ENCODE data around the gene PACS2.
A peak's percentile ranks its signal among the peaks of the same experiment; 100 is the strongest.

The PACS2 gene

GRCh38 chr14:105328678-105329390 is 14.3 kb downstream of the PACS2 start:
- H3K36me3 ChIP-seq (ENCODE audit: insufficient read depth, low read length): no peaks in the 10 kb centered on the region
- H3F3A ChIP-seq (ENCODE audit: low read depth): no peaks in the 10 kb centered on the region
- H3K4me1 ChIP-seq (ENCODE audit: insufficient read depth, low read length, poor library complexity, severe bottlenecking): peaks cover 23% of the 10 kb centered on the region
- no peak for TF ChIP-seq EZH2phosphoT487 (IDR thresholded peaks at IDR 0.05; ENCODE audit: borderline replicate concordance)
- no peak for TF ChIP-seq CTCF (conservative IDR thresholded peaks at IDR 0.05; ENCODE audit: low read length)
- H3K9me2 ChIP-seq (replicated peaks; ENCODE audit: low read depth, low read length): no peaks in the 10 kb centered on the region
- H3K9ac ChIP-seq (ENCODE audit: low read depth, low read length, poor library complexity, severe bottlenecking): no peak overlapping the region
- H4K20me1 ChIP-seq (ENCODE audit: insufficient read depth, low read length, poor library complexity, severe bottlenecking): peaks cover 12% of the 10 kb centered on the region
- H3K4me3 ChIP-seq (ENCODE audit: low read length, poor library complexity, severe bottlenecking): no peak overlapping the region
- H3K9me3 ChIP-seq (ENCODE audit: insufficient read depth, low read depth, low read length): no peaks in the 10 kb centered on the region
- peaks cover 82% of the 10 kb centered on the region for H3K79me2 ChIP-seq (ENCODE audit: insufficient read depth, low read length)
- no peak overlapping the region for H2AFZ ChIP-seq (ENCODE audit: low read length)
- H3K27me3 ChIP-seq (ENCODE audit: insufficient read depth, low read length, poor library complexity, severe bottlenecking): no peaks in the 10 kb centered on the region
- no peak overlapping the region for H3K4me2 ChIP-seq (ENCODE audit: low read depth, low read length, poor library complexity, severe bottlenecking)

- Histone ChIP-seq H3K4me1 (ENCODE audit: insufficient read depth, low read length, poor library complexity, severe bottlenecking) (peaks cover 23% of the 10 kb centered on the region), H3K9ac (ENCODE audit: low read depth, low read length, poor library complexity, severe bottlenecking) (no peak overlapping the region), H4K20me1 (ENCODE audit: insufficient read depth, low read length, poor library complexity, severe bottlenecking) (peaks cover 8% of the 10 kb centered on the region)
Measured at GRCh38 chr14:105329411-105330150, 15.0 kb downstream of the PACS2 start.

GRCh38 chr14:105330491-105330895 is 15.9 kb downstream of the PACS2 start:
- H3K9ac ChIP-seq (ENCODE audit: low read depth, low read length, poor library complexity, severe bottlenecking): no peak overlapping the region
- peaks cover 4% of the 10 kb centered on the region for H4K20me1 ChIP-seq (ENCODE audit: insufficient read depth, low read length, poor library complexity, severe bottlenecking)
- H3F3A ChIP-seq (ENCODE audit: low read depth): no peaks in the 10 kb centered on the region
- peak overlapping the region; percentile 15 for H3K4me2 ChIP-seq (ENCODE audit: low read depth, low read length, poor library complexity, severe bottlenecking)
- H3K9me3 ChIP-seq (ENCODE audit: insufficient read depth, low read depth, low read length): no peaks in the 10 kb centered on the region
- peaks cover 23% of the 10 kb centered on the region for H3K4me1 ChIP-seq (ENCODE audit: insufficient read depth, low read length, poor library complexity, severe bottlenecking)
- H2AFZ ChIP-seq (ENCODE audit: low read length): no peak overlapping the region
- TF ChIP-seq CTCF (conservative IDR thresholded peaks at IDR 0.05; ENCODE audit: low read length) (no peak), EZH2phosphoT487 (IDR thresholded peaks at IDR 0.05; ENCODE audit: borderline replicate concordance) (no peak)
- H3K27me3 ChIP-seq (ENCODE audit: insufficient read depth, low read length, poor library complexity, severe bottlenecking): no peaks in the 10 kb centered on the region
- H3K4me3 ChIP-seq (ENCODE audit: low read length, poor library complexity, severe bottlenecking): no peak overlapping the region
- H3K36me3 ChIP-seq (ENCODE audit: insufficient read depth, low read length): no peaks in the 10 kb centered on the region
- H3K79me2 ChIP-seq (ENCODE audit: insufficient read depth, low read length): peaks cover 74% of the 10 kb centered on the region; the same call in 1 of the 2 replicates
- no peaks in the 10 kb centered on the region for H3K9me2 ChIP-seq (replicated peaks; ENCODE audit: low read depth, low read length)

More at GRCh38 chr14:105329411-105330150, 15.0 kb downstream of the PACS2 start:
- H3K9me3 ChIP-seq (ENCODE audit: insufficient read depth, low read depth, low read length): no peaks in the 10 kb centered on the region
- no peak overlapping the region for H2AFZ ChIP-seq (ENCODE audit: low read length)
- TF ChIP-seq EZH2phosphoT487 (IDR thresholded peaks at IDR 0.05; ENCODE audit: borderline replicate concordance) (no peak), CTCF (conservative IDR thresholded peaks at IDR 0.05; ENCODE audit: low read length) (no peak)
- H3K9me2 ChIP-seq (replicated peaks; ENCODE audit: low read depth, low read length): no peaks in the 10 kb centered on the region
- H3K4me3 ChIP-seq (ENCODE audit: low read length, poor library complexity, severe bottlenecking): no peak overlapping the region
- H3K36me3 ChIP-seq (ENCODE audit: insufficient read depth, low read length): no peaks in the 10 kb centered on the region
- H3K27me3 ChIP-seq (ENCODE audit: insufficient read depth, low read length, poor library complexity, severe bottlenecking): no peaks in the 10 kb centered on the region
- H3K4me2 ChIP-seq (ENCODE audit: low read depth, low read length, poor library complexity, severe bottlenecking): no peak overlapping the region
- no peaks in the 10 kb centered on the region for H3F3A ChIP-seq (ENCODE audit: low read depth)
- peaks cover 80% of the 10 kb centered on the region; the same call in 1 of the 2 replicates for H3K79me2 ChIP-seq (ENCODE audit: insufficient read depth, low read length)
